Fibroblast of lung (primary cell): ENCODE results near the gene PEX16. TPM values are rescaled to one million over a fixed set of nuclear protein-coding genes. Genes with fewer than 3 reads are reported as not detected.

ENCODE experiments used
- DNase-seq, 2 donors: peaks; one replicate each; pipeline versions ENCODE4 v3.0.0 to v3.0.0-alpha.2; 2010; ENCODE audit warnings: low read depth in 2 of 2
- H2AFZ ChIP-seq: 2 replicates; pipeline ENCODE4 v1.5.1; 2012; ENCODE audit warnings: low read length, control low read depth, inconsistent platforms
- H3K27ac ChIP-seq: 2 replicates; pipeline ENCODE4 v1.5.1; 2011; ENCODE audit warnings: low read length, control low read depth; ENCODE audit not compliant: insufficient read depth
- H3K27me3 ChIP-seq: 2 replicates; pipeline ENCODE4 v1.5.1; 2011; ENCODE audit warnings: mild to moderate bottlenecking, low read length; ENCODE audit not compliant: control insufficient read depth, insufficient read depth
- H3K36me3 ChIP-seq: 2 replicates; pipeline ENCODE4 v1.5.1; 2011; ENCODE audit warnings: low read length; ENCODE audit not compliant: control insufficient read depth, insufficient read depth
- H3K4me1 ChIP-seq: 2 replicates; pipeline ENCODE4 v1.5.1; 2011; ENCODE audit warnings: low read length; ENCODE audit not compliant: control insufficient read depth, insufficient read depth; ENCODE audit errors: extremely low read depth
- H3K4me2 ChIP-seq: 2 replicates; pipeline ENCODE4 v1.5.1; 2011; ENCODE audit warnings: low read length, control low read depth; ENCODE audit not compliant: insufficient read depth; ENCODE audit errors: extremely low read depth
- H3K4me3 ChIP-seq, 4 experiments: fragments of 200-600 bp in 1 of 4; sonication (generic) in 1 of 4; replicated peaks in 1 of 4; 2 replicates each; pipeline ENCODE4 v1.5.1; 2011 to 2016; ENCODE audit warnings: low read length in 4 of 4, low read depth in 3 of 4, mild to moderate bottlenecking in 3 of 4, control low read depth in 2 of 4, inconsistent platforms in 1 of 4, mixed read lengths in 1 of 4; ENCODE audit not compliant: insufficient read depth in 1 of 4; ENCODE audit errors: control extremely low read depth in 1 of 4
- H3K79me2 ChIP-seq: 2 replicates; pipeline ENCODE4 v1.5.1; 2012; ENCODE audit warnings: mild to moderate bottlenecking, low read length, inconsistent platforms; ENCODE audit not compliant: control insufficient read depth, insufficient read depth
- H3K9ac ChIP-seq: 2 replicates; pipeline ENCODE4 v1.5.1; 2011; ENCODE audit warnings: mild to moderate bottlenecking, low read length, control low read depth; ENCODE audit not compliant: insufficient read depth
- H3K9me3 ChIP-seq: 2 replicates; pipeline ENCODE4 v1.5.1; 2012; ENCODE audit warnings: low read depth, low read length; ENCODE audit not compliant: control insufficient read depth, insufficient read depth
- H4K20me1 ChIP-seq: 2 replicates; pipeline ENCODE4 v1.5.1; 2011; ENCODE audit warnings: low read length; ENCODE audit not compliant: control insufficient read depth, insufficient read depth; ENCODE audit errors: extremely low read depth
- EZH2 ChIP-seq: IDR thresholded peaks from 2 replicates; pipeline ENCODE4 v1.5.1; 2012; ENCODE audit warnings: low read length, control low read depth, mild to moderate bottlenecking; ENCODE audit errors: missing control alignments
- polyA plus RNA-seq, 2 donors: library from polyadenylated mRNA; depleted of rRNA in 1 of 2; stranded (reverse) in 1 of 2; unstranded in 1 of 2; fragments of >200 nt; gene quantifications; 2 replicates each; pipeline ENCODE4 v1.2.1, GENCODE V29; 2011 to 2012; ENCODE audit warnings: missing spikeins in 1 of 2
- total RNA-seq: library from RNA; depleted of rRNA; stranded (reverse); fragments of >200 nt; gene quantifications from 2 replicates; pipeline ENCODE4 v1.2.1, GENCODE V29; 2014
- TF ChIP-seq, protein P1 (sequence below), 2 donors: IDR thresholded peaks in 1 of 2; conservative IDR thresholded peaks in 1 of 2; 1 replicate in 1 of 2; 2 replicates in 1 of 2; pipeline ENCODE4 v1.5.1; 2011 to 2012; ENCODE audit warnings: low read length in 2 of 2, control low read depth in 1 of 2, inconsistent platforms in 1 of 2, low read depth in 1 of 2, mild to moderate bottlenecking in 1 of 2

The PEX16 gene
- total and polyA plus RNA-seq, 2 donors (not counting 1 experiment from before 2014, with no cell fraction given), result 11.0 to 44.4 TPM

DNA sequence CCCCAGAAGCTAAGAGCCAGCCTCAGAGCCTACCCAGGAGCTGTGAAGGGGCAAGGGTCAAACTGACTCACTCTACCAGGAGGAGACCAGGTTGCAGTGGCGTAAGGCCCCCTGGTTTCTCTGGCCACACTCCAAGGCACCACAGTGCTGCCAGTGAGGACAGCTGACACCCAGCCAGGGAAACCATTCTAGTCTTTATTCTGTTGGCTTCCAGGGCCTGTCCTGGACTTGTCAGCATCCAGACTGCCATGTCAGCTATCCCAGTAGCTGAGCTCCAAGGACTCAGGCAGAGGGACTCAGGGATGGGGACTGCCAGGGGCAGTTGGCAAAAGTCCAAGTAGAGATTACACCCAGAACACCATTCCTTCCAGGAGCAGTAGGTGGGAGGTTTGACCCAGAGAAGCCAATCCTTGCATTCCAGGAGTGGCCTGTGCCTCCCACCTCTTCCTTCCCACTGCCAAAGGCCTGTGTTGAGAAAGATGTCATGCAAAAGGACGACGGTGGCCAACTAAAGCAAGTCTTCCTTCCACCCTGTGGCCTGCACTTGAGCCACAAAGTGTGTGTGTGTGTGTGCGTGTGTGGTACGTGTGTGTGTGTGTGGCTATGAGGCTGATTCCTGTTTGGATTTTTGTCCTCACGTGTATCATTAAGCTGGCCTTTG, 35.8 kb downstream of the PEX16 start:
- no peak overlapping the region for H3K4me3 ChIP-seq

DNA sequence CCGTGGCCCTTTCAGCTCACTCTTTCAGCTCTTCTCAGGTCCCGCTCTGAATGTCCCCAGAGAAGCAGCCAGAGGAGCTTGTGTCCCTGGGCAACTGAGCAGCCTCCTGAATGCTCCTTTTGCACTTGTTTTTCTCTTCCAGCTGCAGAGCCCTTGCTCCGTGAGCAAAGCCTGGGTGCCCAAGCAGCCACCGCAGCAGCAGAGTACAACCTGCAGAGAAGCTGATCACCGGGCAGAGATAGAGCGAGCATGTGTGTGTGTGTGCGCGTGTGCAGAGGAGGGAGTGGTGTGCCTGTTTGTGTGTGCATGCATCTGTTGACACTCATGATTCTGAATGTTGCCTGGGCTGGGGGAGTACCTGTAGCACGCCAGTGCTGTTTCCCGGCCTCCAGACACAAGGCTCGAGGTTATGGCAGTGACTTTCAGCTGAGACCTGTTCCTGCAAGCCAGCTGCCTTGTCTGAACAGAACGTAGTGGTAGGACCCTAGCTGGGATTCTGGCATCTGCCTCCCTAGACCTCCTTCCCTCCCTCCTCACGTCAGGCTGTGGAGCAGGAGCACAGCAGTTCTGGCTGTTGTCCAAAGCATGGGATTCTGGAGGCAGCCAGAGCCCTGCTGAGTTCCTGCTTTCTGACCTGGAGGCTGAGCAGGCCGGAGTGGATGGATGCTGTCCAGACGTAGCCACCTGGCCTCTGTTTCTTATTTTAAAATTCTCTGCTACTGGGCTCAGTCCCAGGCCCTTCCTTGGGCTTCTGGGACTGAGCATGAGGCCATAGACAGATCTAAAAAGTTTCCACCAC, 36.7 kb downstream of the PEX16 start:
- Histone ChIP-seq H3K9me3 (no peaks in the 10 kb centered on the region), H3K9ac (no peak overlapping the region), H2AFZ (no peak overlapping the region), H4K20me1 (no peaks in the 10 kb centered on the region), H3K79me2 (no peaks in the 10 kb centered on the region), H3K4me1 (no peaks in the 10 kb centered on the region), H3K27me3 (no peaks in the 10 kb centered on the region), H3K4me3 (no peak overlapping the region), H3K27ac (no peak overlapping the region), H3K4me2 (no peak overlapping the region), H3K36me3 (peaks cover 2% of the 10 kb centered on the region)
- TF ChIP-seq, protein P1, sequence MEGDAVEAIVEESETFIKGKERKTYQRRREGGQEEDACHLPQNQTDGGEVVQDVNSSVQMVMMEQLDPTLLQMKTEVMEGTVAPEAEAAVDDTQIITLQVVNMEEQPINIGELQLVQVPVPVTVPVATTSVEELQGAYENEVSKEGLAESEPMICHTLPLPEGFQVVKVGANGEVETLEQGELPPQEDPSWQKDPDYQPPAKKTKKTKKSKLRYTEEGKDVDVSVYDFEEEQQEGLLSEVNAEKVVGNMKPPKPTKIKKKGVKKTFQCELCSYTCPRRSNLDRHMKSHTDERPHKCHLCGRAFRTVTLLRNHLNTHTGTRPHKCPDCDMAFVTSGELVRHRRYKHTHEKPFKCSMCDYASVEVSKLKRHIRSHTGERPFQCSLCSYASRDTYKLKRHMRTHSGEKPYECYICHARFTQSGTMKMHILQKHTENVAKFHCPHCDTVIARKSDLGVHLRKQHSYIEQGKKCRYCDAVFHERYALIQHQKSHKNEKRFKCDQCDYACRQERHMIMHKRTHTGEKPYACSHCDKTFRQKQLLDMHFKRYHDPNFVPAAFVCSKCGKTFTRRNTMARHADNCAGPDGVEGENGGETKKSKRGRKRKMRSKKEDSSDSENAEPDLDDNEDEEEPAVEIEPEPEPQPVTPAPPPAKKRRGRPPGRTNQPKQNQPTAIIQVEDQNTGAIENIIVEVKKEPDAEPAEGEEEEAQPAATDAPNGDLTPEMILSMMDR (conservative IDR thresholded peaks at IDR 0.05 in 1 of 2, IDR thresholded peaks at IDR 0.05 in 1 of 2; ENCODE audit: low read depth in 1 of 2, low read length in 2 of 2), result no peak
- no peak for TF ChIP-seq EZH2
- no peak for DNase-seq

More for the DNA sequence above, 35.8 kb downstream of the PEX16 start:
- no peak overlapping the region for H2AFZ ChIP-seq
- H3K79me2 ChIP-seq, result no peaks in the 10 kb centered on the region
- DNase-seq, result no peak
- no peak overlapping the region for H3K27ac ChIP-seq
- no peaks in the 10 kb centered on the region for H3K27me3 ChIP-seq
- TF ChIP-seq EZH2, result no peak
- TF ChIP-seq, protein P1 (conservative IDR thresholded peaks at IDR 0.05 in 1 of 2, IDR thresholded peaks at IDR 0.05 in 1 of 2; ENCODE audit: low read depth in 1 of 2, low read length in 2 of 2), result no peak
- H3K36me3 ChIP-seq, result peaks cover 2% of the 10 kb centered on the region
- H3K4me2 ChIP-seq, result no peak overlapping the region
- H4K20me1 ChIP-seq, result no peaks in the 10 kb centered on the region
- H3K4me1 ChIP-seq, result no peaks in the 10 kb centered on the region
- H3K9me3 ChIP-seq, result no peaks in the 10 kb centered on the region
- H3K9ac ChIP-seq, result no peak overlapping the region

- TF ChIP-seq EZH2, result no peak
- TF ChIP-seq, protein P1 (conservative IDR thresholded peaks at IDR 0.05 in 1 of 2, IDR thresholded peaks at IDR 0.05 in 1 of 2; ENCODE audit: low read depth in 1 of 2, low read length in 2 of 2), result no peak
- no peaks in the 10 kb centered on the region for H3K9me3 ChIP-seq
- no peaks in the 10 kb centered on the region for H3K27me3 ChIP-seq
- DNase-seq, result peak in 1 of 2 donors; percentile 42
- H3K9ac ChIP-seq, result no peak overlapping the region
- no peak overlapping the region for H3K27ac ChIP-seq
- no peaks in the 10 kb centered on the region for H3K79me2 ChIP-seq
- no peak overlapping the region for H3K4me3 ChIP-seq
- no peaks in the 10 kb centered on the region for H4K20me1 ChIP-seq
- no peaks in the 10 kb centered on the region for H3K4me1 ChIP-seq
- H3K36me3 ChIP-seq, result peaks cover 2% of the 10 kb centered on the region
- no peak overlapping the region for H3K4me2 ChIP-seq
- H2AFZ ChIP-seq, result no peak overlapping the region
Observed at GRCh38 chr11:45879803-45880686, 37.6 kb downstream of the PEX16 start.
